WERI-Rb-1 (cell line): Measurements from ENCODE around the gene UCHL3.

Source experiments
- DNase-seq: peaks from one replicate; pipeline ENCODE4 v3.0.0-alpha.2; 2020
- H3K27ac ChIP-seq: fragments of 250-450 bp; sonication (Bioruptor Pico); 2 replicates; pipeline ENCODE4 v1.5.1; 2020; ENCODE audit warnings: mild to moderate bottlenecking, moderate library complexity
- H3K27me3 ChIP-seq: fragments of 250-450 bp; sonication (Bioruptor Pico); 2 replicates; pipeline ENCODE4 v1.5.1; 2021; ENCODE audit warnings: mild to moderate bottlenecking, low read depth, moderate library complexity; ENCODE audit not compliant: insufficient read depth, severe bottlenecking
- H3K36me3 ChIP-seq: fragments of 250-450 bp; sonication (Bioruptor Pico); 2 replicates; pipeline ENCODE4 v1.5.1; 2020; ENCODE audit warnings: mild to moderate bottlenecking, moderate library complexity
- H3K4me3 ChIP-seq: 2 replicates; pipeline ENCODE4 v1.5.1; 2011; ENCODE audit warnings: low read depth, mild to moderate bottlenecking, control low read depth, low read length
- H3K9me3 ChIP-seq: fragments of 250-450 bp; sonication (Bioruptor Pico); 2 replicates; pipeline ENCODE4 v1.5.1; 2021; ENCODE audit warnings: mild to moderate bottlenecking, moderate library complexity; ENCODE audit not compliant: severe bottlenecking
- CTCF ChIP-seq: IDR thresholded peaks from 2 replicates; pipeline ENCODE4 v1.5.1; 2011; ENCODE audit warnings: low read depth, mild to moderate bottlenecking, control low read depth, inconsistent platforms, low read length

Gene UCHL3

GRCh38 chr13:75579529-75579928 is 29.9 kb downstream of the UCHL3 start:
- no peak for TF ChIP-seq CTCF
- Histone ChIP-seq H3K36me3 (no peaks in the 10 kb centered on the region), H3K27me3 (no peaks in the 10 kb centered on the region), H3K4me3 (no peak overlapping the region), H3K27ac (no peak overlapping the region), H3K9me3 (no peaks in the 10 kb centered on the region)
- no peak for DNase-seq

GRCh38 chr13:75581874-75582640 is 32.5 kb downstream of the UCHL3 start:
- H3K27me3 ChIP-seq, result no peaks in the 10 kb centered on the region
- no peaks in the 10 kb centered on the region for H3K36me3 ChIP-seq
- no peak overlapping the region for H3K27ac ChIP-seq
- no peaks in the 10 kb centered on the region for H3K9me3 ChIP-seq
- TF ChIP-seq CTCF, result no peak
- H3K4me3 ChIP-seq, result no peak overlapping the region
- DNase-seq, result no peak

DNA sequence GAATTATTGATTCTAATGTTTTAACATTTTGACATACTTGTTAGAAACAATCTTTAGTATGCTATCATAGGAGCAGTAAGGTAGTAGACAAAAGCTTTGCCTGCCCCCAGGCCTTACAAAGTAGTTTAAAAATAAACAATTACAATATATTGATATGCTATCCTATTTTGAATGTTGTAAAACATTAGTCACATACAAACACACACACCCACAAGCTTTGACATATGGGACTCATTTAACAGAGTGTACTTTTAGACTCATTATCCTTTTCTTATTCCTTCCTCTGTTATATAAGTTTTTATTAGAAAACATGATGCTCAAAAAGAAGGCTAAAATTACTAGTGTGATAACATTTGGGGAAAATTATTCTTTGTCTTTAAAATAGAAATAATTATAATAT is 33.5 kb downstream of the UCHL3 start:
- no peak for TF ChIP-seq CTCF
- Histone ChIP-seq H3K36me3 (no peaks in the 10 kb centered on the region), H3K9me3 (no peaks in the 10 kb centered on the region), H3K4me3 (no peak overlapping the region), H3K27ac (no peak overlapping the region), H3K27me3 (no peaks in the 10 kb centered on the region)
- no peak for DNase-seq

DNA sequence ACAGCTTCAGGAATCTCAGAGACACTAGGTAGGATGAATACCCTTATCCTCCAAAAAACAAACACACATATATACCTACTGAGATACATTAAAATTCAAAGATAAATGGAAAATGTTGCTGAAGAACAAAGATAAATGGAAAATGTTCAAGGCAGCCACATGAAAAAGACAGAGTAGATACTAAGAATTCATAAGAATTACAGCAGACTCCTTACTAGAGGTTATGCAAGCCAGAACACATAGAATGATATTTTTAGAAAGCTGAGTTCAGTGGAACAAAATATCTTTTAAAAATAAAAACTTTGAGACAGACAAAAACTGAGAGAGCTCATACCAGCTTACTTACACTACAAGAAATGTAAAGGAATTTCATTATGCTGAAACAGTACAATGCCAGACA is 35.6 kb downstream of the UCHL3 start:
- no peaks in the 10 kb centered on the region for H3K36me3 ChIP-seq
- no peak overlapping the region for H3K4me3 ChIP-seq
- H3K27ac ChIP-seq, result no peak overlapping the region
- no peak for TF ChIP-seq CTCF
- no peak for DNase-seq
- H3K27me3 ChIP-seq, result no peaks in the 10 kb centered on the region
- H3K9me3 ChIP-seq, result no peaks in the 10 kb centered on the region

DNA sequence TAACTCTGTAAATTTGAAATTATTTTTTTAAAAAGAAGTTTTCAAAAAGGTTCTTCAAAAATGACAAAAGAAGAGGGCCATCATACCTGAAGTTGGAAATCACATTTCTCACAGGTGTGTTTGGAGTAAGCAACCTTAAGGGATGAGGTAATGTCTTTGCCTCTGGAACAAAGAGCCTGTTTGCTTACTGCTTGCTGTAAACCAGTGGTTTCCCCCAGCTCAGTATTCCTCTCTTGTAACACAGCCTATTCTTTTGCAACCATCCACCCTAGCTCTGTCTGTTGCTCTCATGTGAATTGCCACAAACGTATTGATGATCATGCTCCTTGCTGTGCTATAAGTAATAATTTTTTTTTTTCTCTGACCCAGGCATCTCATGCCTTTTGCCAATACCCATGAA is 38.1 kb downstream of the UCHL3 start:
- H3K4me3 ChIP-seq, result no peak overlapping the region
- TF ChIP-seq CTCF, result no peak
- no peak for DNase-seq
- no peaks in the 10 kb centered on the region for H3K27me3 ChIP-seq
- H3K36me3 ChIP-seq, result no peaks in the 10 kb centered on the region
- no peaks in the 10 kb centered on the region for H3K9me3 ChIP-seq
- no peak overlapping the region for H3K27ac ChIP-seq

- Histone ChIP-seq H3K36me3 (no peaks in the 10 kb centered on the region), H3K9me3 (no peaks in the 10 kb centered on the region), H3K27me3 (no peaks in the 10 kb centered on the region), H3K27ac (no peak overlapping the region), H3K4me3 (no peak overlapping the region)
- no peak for DNase-seq
- no peak for TF ChIP-seq CTCF
These were observed 47.1 kb downstream of the UCHL3 start for GRCh38 chr13:75596657-75597182.
